NCI-H69 (cell line): ENCODE measurements around the gene BCDIN3D.
A peak's percentile ranks its signal among the peaks of the same experiment; 100 is the strongest.
"Not testable (repeated sequence)": the region's sequence is repeated elsewhere in the genome, so short reads cannot be mapped to it uniquely, and the experiment has no call there.

Source experiments
- DNase-seq: peaks from one replicate; lab custom pipeline; 2025; lab: John Stamatoyannopoulos, UW

Gene BCDIN3D

DNA sequence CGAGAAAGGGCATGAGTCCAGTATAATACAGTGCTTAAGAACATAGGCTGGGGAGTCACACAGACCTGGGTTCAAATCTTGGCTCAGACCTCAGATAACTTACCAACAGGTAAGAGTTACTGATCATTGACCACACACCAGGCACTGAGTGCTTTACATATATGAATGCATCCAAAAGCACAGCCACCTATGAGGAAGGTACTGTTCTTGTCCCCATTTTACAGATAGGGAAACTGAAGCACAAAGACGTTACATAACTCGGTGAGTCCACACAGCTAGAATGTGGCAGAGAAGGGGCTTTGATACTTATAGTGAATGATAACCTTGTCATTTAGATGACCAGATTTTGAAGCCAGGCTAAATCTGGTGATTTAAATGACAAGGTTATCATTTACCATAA, 33.2 kb upstream of the BCDIN3D start:
- no peak for DNase-seq

DNA sequence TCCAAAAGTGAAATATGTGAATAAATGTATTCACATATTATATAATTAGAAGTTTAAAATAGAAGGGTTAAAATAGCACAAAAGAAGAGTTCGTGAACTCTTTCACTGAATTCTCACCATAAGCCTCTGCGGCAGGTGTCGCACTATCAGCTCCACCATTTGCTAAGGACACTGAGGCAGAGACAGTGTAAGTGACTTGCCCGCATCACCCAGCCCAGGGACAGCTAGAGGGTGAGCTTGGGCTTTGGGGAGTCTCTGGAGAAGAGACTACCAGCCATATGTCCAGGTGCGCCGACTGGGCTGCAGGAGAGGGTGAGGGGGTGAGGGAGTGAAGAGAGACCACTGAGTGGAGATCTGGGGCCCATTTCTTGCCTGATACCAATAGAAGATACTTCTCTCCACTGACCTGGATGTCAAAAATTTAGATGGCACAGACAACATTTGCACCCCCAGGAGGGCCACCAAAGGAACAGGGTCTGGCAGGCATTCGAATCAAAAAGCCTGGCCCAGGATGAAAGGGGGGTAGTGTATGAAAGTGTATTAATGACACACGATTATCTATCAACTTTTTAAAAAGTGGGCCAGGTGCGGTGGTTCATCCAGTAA, 32.3 kb upstream of the BCDIN3D start:
- no peak for DNase-seq

DNA sequence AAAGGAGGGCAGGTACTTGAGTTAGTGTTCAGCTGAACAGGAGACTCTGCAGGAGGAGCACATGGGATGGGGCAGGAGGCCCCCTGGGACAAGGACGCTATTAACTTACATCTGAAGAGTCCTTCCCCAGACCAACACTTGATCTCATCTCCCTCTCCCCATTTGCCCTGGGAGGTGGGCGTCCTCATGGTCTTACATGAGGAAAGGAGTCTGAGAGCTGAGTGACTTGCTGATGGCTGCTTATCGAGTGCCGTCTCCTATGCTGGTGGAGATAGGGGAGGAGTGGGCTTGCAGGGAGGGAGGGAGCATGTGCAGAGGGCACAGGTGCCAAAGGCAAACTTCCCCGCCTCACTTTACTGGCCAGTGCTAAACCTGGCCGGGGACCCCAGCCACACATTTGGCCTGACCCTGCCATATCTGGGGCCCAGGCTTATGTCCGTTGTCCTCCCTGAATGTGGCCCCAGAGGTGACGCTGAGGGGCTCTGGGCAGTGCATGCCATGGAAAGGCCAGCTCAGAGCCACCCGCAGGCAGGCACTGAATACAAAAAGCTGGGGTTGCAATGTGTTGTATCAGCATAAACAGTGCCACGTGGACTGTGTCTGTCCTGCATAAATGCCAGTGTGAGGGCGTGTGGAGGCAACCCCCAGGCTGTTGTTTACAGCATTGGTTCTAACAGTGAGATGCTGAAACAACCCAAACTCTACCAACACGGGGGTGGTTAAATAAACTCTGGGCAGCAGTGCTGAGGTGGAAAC, 31.4 kb upstream of the BCDIN3D start:
- DNase-seq: no peak

DNA sequence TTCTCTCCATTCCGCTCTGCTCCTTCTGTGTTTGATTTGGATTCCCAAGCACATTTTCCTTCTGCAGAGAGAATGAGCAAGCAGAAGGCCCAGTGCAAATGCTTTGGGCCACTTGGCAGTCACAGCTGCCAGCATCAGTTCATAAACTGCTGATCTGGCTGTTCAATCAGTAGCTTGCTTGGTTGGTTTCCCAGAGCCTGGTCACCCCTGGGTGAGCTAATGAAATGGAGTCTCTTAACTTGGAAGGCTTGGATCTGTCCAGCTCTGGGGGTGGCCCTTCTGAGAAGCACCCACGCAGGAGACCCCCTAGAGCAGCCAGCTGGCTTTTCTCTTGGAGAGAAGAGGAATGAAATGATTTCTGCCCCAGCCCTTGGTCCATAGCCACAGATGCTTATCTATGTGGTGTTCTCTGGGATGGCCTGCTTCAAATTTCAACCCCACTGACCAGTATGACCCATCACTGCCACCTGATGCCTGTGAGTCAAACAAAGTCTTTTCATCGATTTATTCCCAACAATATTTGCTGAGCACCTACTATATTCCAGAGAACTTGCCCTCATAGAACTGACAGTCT, 30.5 kb upstream of the BCDIN3D start:
- DNase-seq: no peak

DNA sequence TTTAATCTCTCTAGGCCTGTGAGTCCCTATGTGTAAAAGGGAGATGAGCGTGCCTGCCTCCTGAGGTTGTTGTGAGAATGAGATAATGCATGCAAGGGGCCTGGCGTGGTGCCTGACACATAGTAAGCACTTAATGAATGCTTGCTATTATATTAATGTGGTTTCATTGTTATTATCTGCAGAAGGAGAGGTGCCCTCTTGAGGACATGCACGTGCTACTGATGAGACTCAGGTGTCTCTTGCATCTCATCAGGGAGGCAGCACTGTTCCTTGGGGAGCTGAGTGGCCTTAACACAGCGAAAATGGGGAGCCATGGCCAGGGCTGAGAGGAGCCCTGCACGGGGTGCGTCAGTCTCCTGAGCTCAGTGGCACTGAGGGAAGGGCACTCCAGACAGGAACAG, 29.9 kb upstream of the BCDIN3D start:
- peak; percentile 17 for DNase-seq

DNA sequence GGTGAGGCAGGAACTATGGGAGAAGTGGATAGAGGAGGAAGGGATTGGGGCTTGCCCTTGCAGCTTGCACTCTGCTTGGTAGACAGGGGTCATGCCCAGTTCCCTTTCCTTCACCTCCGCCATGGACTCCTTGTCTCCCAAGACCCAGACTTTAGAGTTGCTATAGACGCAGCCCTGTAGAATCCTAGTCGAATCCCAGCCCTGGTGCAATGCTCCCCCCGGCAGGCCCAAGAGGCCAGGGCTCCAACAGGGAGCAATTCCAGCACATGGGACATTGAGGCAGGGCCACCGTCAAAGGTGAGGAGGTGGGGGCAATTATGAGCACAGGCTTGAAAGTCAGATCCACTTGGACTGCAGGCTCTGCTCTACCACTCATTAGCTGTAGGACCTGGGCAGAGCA, 29.5 kb upstream of the BCDIN3D start:
- DNase-seq: no peak

DNA sequence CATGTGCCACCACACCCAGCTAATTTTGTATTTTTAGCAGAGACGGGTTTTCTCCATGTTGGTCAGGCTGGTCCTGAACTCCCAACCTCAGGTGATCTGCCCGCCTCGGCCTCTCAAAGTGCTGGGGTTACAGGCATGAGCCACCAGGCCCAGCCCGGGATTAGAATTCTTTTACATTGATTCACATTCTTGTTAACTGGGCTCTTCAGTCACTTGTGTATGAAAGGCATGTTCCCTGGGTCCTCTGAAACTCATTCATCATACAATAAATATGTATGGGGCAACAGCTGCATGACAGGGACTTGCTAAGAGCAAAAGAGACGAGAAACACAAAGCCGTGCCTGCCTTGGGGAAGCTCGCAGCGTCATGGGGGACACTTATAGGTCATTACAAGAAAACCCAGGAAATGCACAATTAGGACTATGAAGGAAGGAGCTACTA, 28.9 kb upstream of the BCDIN3D start:
- not testable (repeated sequence) for DNase-seq

DNA sequence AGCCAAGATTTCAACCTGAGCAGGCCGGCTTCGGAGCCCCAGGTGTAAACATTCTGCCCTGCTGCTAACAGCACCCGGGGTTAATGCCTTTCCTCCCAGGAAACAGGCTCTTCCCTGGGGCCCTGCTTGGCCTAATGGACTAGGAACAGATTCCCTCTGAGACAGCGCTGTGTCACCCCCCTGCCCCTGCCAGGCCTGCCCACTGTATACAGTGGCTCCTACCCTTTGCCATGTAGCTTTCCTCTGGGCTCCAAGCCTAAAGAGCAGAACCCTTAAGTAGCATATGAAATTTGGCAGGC, 28.3 kb upstream of the BCDIN3D start:
- peak; percentile 63 for DNase-seq

DNA sequence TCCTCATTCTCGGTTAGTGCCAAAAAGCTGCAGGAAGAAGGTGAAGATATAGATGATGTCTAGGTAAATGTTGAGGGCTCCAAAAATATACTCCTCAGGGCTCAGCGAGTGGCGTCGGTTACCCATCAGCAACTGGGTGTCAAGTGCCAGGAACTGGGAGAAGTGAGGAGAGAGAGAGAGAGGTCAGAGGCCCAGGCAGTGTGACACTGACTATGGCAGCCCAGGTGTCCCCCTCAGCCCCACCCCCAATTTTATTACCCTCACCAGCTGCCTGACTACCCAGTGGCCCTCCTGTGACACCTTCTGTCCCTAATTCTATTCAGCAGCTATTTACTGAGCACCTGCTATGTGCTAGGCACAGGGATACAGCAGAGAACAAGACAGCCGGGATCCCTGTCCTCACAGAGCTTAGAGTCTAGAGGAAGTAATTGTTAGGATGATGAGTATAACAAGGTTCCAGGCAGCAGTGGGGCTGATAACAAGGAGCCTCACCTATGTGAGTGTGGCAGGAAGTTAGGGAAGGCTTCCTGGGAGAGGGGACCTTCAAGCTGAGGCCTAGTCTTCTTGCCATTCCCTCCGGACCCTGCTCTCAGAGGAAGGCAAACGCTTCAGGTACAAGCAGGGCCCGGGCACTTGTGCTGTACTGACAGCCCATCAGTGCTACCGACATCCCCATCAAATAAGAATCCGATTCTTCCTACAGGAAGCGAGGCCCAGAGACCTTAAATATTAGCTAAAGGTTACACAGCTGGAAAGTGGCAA, 27.8 kb upstream of the BCDIN3D start:
- DNase-seq: peak; percentile 31

DNA sequence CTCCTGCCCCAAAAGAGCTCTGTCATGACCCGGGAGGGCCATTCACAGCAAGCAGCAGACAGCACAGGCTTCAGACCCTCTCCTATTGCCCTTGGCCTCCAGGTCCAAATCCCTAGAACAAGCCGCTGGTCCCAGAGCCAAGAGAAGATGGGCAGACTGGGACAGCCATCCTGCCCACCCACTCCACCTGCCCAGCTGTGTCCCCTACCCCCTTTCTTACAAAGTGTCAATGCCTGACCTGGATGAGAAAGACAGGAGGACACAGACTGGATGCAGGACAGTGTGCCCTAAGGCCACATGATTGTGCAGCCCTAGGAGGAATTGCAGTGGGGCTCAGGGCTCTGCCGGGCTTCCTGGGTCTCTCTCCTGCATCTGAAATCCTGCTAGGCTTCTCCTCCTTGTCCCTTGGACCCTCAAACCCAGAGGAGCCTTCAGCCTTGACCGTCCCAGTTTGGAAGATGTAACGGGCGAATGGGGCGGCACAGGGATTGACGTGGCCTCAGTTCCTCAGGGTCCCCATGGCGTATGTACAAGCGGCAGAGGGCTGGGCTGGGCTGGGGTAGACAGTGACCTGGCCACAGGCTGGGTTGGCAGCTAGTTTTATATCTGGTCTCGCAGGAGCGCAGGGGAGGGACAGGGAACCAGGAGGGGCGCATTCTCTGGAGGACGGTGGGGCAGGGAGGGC, 27.1 kb upstream of the BCDIN3D start:
- DNase-seq: no peak

DNA sequence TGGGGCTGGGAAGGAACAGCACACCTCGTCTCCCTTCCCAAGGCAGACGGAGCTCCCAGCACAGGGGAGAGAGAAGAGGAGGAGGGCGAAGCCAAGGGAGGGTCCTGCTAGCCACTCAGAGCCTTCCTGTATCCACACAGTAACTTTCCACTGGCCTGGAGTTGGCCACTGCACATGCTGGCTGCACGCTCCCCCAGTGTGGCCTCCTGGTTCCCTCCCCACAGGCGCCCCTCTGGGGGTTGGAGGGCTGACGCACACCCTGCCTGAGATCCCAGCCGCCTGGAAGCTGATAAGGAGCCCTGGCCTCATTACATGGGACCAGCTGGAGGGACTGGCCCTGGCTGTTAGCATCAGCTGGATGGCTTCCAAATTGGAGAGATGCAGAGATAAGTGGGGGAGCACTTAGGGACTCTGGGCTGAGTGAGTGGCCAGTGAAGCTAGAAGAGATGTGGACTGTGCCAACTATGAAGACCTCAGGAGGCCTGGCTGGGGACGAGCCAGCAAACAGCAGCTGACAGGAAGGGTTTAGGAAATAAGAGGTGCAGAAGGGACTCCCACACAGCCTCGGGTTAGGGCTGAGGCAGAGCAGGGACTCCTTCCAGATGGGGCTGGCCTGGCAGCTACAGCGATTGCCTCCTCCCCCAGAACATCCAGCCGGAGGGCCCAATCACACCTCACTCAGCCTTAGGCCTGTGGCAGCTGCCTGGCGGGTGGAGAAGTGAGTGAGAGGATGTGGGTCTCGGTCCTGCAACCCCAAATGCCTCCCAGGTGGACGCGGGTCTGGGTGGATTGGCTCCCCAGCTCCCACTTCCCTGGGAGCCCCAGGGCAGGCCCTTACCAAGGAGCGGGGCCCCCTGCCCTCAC, 26.3 kb upstream of the BCDIN3D start:
- DNase-seq: peak; percentile 95

DNA sequence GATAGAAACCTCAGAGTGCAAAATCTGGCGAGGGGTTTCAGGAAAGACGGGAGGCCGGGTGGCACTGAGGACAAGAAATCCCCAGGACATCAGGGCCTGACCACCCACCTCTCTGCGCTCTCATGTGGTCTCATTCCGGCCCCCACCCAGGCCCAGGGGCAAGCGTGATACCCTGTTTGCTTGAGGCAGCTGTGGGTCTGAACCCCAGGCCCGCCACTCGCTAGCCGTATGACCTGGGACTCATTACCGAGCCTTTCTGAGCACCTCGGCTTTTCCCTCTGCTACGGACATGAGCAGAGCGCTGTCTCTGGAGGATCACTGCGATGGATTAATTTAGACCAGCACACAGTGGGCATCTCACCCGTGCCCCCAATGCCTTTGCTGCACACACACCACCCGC, 25.5 kb upstream of the BCDIN3D start:
- no peak for DNase-seq

DNA sequence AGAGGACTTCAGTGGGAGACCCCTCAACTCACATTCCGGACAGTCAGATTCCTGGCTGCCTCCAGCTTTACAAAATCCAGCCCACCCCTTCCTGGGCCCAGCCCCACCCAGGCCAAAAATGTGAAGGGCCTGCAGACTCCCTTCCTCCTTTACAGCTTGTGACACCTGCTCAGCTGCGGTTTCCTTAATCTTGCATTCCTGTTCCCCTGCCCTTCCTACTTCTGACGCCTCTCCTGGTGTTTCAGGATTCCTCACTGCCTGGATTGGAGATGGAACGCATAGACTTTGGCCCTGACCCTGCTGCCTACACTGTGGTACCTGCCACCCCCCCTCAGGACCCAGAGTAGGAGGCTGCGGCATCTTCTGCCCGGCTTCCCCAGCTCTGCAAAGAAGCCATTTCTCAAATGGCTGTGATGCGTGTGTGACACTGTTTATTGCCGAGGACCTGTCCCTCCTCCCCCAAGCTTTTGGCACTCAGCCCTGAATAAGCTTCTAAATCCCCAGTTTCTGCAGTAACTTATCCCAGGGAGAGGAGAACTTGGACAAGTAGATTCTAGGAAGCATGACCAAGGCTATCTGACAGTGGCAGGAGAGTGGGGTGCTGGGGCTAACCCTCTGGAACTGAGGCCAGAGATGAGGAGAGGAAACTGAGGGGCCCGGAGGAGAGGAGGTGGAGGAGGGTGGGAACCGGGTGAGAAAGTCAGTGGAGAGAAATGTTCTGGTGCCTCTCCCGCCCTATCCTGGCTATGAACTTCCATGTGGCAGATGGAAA, 24.9 kb upstream of the BCDIN3D start:
- no peak for DNase-seq

DNA sequence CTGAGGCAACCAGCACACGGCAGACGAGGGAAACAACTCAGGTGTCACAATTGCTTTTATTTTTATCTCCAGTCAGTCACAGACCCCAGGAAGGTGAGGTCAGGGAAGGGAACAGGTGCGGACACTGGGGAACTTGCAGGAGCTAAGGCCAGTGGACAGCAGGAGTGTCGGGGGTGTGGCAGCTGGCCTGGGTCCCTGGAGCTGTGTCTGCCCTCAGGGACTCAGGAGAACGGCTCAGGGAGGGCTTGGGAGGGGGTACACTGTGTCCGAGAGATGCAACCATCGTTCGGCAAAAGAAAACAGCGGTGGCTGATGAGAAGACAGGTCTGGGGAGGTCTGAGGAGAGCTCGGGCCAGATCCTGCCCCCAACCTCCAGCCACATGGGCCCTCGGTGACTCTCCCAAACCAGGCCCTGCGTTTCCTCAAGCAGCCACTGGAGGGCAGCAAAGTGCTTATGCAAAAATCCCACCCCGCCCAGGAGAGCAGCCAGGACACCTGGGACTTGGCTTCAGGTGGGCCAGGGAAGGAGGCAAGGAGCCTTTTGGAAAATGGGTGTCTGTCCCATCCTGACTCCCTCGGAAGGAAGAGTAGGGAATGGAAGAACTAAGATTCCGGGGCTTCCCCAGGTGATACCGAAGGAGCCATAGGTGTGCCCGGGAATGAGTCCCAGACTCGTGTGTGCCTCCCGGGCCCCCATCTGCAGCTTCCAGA, 24.1 kb upstream of the BCDIN3D start:
- DNase-seq: peak; percentile 76

DNA sequence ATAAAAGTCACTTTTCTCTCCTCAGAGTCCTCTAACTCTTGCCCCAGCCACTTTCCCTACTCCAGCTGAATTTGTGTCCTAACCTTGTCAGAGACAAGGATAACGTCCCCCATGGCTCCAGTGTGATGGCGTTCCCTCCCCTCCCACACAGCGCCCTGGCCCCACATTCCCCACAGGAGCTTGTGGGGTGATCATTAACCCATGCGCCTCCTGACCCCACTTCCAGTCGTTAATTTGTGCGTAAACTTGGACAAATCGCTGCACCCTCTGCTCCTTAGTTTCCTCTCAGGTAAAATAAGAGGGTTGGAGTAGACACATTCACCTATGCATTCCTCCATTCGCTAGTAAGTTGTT, 22.9 kb upstream of the BCDIN3D start:
- no peak for DNase-seq

DNA sequence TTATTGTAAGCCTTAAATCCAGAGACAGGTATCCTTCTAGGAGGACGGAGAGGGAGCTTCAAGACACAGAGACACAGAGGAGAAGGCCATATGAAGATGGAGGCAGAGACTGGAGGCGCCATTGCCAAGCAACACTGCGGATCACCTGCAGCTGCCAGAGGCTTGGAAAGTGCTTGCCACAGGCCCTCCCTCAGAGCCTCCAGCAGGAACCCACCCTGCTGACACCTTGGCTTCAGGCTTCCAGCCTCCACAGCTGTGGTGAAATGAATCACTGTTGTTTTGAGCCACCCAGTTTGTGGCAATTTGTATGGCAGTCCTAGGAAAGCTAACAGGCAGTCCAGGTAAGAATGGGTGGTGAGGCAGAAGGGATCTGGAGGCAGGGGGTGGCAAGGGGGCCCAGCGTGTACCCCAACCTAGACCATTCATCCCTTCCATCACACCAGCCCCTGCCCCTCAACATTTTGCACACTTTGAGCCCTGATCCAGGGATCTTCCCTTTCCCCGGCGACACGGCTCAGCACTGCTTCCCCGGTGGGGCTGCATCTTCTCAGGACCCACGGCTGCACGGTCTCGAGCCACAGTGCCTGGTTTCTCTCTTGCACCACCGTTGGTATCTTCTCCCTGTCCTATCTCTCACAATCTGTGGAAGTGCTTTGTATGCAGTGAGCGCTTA, 22.3 kb upstream of the BCDIN3D start:
- peak; percentile 28 for DNase-seq

DNA sequence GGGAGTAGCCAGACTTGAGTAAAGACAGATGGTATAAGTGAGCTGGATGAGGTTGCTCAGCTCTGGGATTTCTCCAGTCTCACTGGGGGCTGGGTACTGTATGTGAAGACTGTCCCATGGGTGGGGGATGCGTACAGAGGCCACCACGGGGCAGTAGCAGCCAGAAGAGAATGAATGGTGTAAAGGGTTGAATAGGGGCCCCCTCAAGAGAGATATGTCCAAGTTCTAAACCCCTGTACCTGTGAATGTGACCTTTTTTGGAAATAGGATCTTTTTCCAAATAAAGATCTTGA, 21.8 kb upstream of the BCDIN3D start:
- peak; percentile 49 for DNase-seq

DNA sequence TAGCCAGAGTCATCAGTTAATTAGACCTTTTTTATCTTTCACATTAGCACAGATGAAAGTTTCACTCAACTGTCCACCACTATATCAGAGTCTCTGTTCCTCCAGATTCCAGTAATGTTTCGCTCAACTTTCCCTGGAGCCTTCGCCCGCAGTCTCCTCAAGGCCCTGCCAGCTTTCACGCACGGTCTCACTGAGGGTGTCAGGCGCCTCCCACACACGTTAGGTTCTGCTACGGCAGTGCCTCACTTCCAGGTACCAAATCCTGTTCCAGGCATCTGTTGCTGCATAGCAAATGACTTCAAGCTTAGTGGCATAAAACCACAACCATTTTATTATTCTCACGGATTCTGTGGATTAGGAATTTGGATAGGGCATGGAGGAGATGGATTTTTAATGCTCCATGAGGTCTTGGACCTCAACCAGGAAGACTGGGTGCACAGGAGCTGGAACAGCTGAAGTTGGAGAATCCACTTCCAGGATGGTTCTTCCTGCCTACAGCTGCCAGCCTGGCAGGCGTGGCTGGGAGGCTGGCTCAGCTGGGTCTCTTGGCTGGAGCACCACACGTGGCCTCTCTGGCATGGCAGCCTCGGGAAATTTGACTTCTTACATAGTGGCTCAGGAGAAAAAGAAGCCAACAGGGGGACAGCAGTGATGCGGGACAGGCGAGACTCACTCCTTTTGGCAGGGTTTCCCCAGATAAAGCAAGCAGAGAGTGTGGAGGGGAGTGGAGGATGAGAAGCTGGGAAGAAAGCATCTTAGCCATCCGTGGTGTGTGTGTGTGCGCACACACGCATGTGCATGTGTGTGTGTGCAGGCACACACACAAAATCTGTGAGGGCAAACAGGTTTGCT, 21.3 kb upstream of the BCDIN3D start:
- peak; percentile 73 for DNase-seq

DNA sequence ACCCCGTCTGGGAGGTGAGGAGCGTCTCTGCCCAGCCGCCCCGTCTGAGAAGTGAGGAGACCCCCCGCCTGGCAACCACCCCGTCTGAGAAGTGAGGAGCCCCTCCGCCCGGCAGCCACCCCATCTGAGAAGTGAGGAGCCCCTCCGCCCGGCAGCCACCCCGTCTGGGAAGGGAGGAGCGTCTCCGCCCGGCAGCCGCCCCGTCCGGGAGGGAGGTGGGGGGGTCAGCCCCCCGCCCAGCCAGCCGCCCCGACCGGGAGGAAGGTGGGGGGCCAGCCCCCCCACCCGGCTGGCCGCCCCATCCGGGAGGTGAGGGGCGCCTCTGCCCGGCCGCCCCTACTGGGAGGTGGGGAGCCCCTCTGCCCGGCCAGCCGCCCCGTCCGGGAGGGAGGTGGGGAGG, 18.0 kb upstream of the BCDIN3D start:
- DNase-seq: not testable (repeated sequence)
